Right renal cortex interstitium (tissue), 3 donors: ENCODE results near the gene PDZK1. TPM values are rescaled to one million over a fixed set of nuclear protein-coding genes. Genes with fewer than 3 reads are reported as not detected.
"Not testable (repeated sequence)": the region's sequence is repeated elsewhere in the genome, so short reads cannot be mapped to it uniquely, and the experiment has no call there.

Source experiments
- DNase-seq, 3 donors: peaks; one replicate each; pipeline ENCODE4 v3.0.0-alpha.2; 2013; ENCODE audit warnings: low read depth in 3 of 3, low spot score in 2 of 3
- polyA plus RNA-seq, 3 donors: library from polyadenylated mRNA; unstranded; fragments of 120-200 nt; gene quantifications; one replicate each; pipeline ENCODE4 v1.2.1, GENCODE V29; 2013; ENCODE audit not compliant: insufficient read length in 3 of 3

The PDZK1 gene
- polyA plus RNA-seq, 3 donors = 158 to 219 (median 210) TPM

DNA sequence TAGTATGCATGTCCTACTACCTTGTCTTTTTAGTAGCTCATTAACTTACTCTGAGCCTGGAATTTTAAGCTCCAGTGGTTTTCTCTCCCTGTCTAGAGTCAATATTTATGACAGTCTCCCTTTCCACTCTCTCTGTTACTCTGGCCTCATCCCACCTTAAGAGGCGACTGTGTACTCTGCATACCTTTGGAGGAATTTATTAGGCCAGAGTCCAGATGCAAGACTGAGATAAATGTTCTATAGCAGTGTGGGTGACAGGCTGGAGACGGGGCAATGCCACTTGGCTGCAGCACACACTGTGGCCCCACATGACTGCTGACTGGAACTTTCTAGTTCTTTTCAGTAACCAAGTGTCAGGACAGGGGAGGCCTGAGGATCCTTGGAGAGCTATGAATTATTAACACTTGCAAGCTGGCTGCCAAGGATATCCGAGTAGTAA, 4.1 kb upstream of the PDZK1 start:
- DNase-seq = peak in 2 of 3 donors; percentile 56 to 71

DNA sequence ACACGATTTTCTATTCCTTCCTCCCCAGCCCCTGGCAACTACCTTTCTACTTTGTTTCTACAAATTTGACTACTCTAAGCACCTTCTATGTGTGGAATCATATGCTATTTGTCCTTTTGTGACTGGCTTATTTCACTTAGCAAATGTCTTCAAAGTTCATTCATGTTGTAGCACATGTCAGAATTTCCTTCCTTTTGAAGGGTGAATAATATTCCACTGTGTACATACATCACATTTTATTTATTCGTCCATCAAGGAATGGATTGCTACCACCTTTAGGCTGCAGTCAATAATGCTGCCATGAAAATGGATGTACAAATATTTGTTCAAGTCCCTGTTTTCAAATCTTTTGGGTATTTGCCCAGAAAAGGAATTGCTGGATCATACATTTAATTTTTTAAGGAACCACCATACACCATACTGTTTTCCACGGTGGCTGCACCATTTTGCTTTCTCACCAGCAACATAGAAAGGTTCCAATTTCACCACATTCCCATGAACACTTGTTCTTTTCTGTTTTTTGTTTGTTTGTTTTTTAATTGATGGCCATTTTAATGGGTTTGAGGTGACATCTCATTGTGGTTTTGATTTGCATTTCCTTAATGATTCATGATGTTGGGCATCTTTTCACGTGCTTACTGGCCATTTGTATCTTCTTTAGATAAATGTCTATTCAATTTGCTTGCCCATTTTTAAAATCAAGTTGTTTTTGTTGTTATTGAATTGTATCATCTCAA, 3.3 kb upstream of the PDZK1 start:
- DNase-seq = no peak

GRCh38 chr1:145708063-145708462, 895 bp upstream of the PDZK1 start:
- no peak for DNase-seq

- no peak for DNase-seq
Observed at GRCh38 chr1:145706086-145706664, 993 bp downstream of the PDZK1 start.

DNA sequence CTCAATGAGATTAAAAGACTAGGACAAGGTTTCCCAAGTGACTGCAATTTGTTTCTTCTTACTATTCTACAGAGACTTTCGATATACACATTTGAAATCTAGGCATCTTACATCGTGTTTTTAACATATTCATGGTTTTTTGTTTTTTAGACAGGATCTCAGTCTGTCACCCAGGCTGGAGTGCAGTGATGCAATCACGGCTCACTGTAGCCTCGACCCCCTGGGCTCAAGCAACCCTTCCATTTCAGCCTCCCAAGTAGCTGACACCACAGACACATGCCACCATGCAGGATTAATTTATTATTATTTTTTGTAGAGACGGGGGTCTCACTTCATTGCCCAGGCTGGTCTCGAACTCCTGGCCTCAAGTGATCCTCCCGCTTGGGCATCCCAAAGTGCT, 1.5 kb downstream of the PDZK1 start:
- DNase-seq = no peak

- no peak for DNase-seq
Observed at GRCh38 chr1:145702826-145703225, 4.3 kb downstream of the PDZK1 start.

GRCh38 chr1:145702052-145702451, 5.1 kb downstream of the PDZK1 start:
- no peak for DNase-seq

GRCh38 chr1:145701306-145701862, 5.8 kb downstream of the PDZK1 start:
- no peak for DNase-seq

GRCh38 chr1:145696630-145696960, 10.6 kb downstream of the PDZK1 start:
- DNase-seq = no peak

- DNase-seq = no peak
Observed at GRCh38 chr1:145695821-145696629, 11.1 kb downstream of the PDZK1 start.

- DNase-seq = no peak
Observed at GRCh38 chr1:145692785-145693443, 14.3 kb downstream of the PDZK1 start.

DNA sequence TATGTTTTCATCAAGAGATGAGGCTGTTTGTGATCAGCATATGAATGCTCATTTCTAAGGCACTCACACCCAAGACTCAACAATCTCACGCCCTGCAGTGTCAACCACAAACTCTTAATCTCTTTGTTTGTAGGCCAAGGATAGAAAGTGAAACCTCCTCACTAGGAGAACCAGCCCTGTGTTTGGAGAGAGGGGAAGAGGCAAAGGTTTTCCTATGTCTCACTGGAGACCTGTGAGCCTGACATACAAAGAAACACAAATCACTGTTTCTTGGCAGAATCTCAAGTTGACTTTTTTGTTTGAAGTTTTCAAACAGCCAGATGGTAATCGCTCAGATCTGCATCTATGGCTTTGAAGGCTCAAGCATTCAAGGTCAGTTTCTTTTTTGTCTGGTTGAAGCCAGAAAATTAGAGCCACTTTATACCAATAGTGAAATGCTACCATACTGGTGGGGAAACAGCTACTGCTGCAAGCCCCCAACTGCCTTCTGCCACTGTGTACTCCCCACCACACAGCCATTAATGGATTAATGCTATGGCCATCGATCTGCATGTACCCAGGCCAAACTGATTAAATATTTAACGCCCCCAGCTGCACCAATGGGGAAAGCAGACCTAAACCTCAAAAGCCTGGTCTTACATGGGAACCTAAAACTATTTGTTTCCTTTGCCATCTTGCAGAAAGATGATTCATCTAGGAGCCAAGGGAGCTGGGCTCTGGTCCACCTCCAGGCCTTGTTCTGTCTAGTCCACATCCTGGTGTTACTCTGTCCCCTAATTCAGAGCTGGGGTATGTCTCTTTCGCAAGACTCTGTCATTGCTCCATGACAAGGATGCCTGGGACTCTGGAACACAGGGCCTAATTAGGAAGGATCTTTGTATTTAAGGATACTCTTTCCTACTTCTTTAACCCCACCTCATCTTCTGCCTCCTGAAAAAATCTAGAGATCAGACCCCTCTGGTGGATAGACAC, 16.3 kb downstream of the PDZK1 start:
- no peak for DNase-seq

GRCh38 chr1:145689922-145690321, 17.2 kb downstream of the PDZK1 start:
- no peak for DNase-seq

GRCh38 chr1:145688924-145689323, 18.2 kb downstream of the PDZK1 start:
- no peak for DNase-seq

DNA sequence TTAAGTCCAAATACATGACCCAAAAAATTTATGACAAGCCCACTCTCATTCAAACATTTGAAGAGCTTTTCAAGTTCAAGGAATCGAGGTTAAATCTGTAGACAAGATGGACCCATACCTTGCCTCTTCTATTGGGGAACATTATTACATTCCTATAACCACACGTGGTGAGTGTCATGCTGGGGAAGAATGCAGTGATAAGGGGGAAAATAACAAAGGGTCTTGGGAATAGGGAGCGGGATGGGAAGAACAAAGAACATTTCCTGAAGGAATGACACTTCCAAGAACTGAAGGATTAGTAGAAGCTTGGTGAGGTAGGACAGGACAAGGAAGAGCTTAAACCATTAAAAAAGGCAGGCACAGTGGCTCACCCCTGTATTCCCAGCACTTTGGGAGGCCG, 18.8 kb downstream of the PDZK1 start:
- no peak for DNase-seq

DNA sequence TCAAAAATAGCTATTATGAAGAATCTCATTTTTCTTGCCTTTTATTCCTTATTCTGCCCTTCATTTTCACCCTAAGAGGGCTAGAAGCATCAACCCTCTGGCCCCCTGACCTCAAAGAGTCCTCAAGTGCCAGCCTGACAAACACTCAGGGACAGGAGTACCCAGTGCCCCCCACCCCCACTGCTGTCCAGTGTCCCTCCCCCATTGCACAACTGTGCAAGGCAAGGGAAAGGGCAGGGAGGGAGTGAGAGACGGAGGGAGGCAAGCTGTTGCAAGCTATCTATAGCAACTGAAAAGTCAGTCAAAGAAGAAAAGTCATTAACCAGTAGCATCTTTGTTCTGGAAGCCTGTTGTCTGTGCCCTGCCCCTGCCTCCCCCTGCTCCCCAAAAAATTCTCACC, 21.1 kb downstream of the PDZK1 start:
- not testable (repeated sequence) for DNase-seq

DNA sequence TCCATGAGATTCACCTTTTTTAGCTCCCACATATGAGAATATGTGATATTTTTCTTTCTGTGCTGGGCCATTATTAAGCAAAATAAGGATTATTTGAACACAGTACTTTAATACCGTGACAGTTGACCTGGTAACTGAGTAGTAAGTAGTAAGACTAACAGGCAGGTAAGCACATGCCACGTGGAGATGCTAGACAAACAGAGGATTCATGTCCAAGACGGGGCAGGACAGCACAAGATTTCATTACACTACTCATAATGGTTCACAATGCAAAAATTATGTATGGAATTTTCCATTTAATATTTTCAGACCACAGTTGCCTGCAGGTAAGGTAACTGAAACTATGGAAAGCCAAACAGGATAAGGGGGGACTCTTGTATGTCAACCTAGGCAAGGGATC, 22.3 kb downstream of the PDZK1 start:
- DNase-seq = not testable (repeated sequence)

DNA sequence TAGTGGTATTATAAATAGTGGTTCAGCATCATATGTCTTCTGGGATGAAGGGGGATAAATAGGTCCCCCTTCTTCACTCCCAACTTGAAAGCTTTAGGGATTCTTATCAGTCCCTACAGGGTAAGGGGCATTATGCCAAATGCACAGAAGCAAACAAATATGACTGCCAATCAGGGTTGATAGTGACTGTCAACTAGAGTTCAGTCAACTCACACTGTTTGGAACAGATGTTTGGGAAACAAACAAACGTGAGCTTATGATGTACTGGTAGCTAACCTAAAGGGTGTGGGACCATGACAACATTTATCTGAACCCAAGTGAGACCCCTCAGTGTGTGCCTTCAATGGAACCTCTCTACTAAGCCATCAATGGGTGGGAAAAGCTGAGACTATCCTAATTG, 34.0 kb downstream of the PDZK1 start:
- DNase-seq = not testable (repeated sequence)

- DNase-seq = not testable (repeated sequence)
Observed at GRCh38 chr1:145670995-145671745, 36.0 kb downstream of the PDZK1 start.
